Measurements from ENCODE around the gene CDK5R2.

CDK5R2 gene

GRCh38 chr2:218980735-218981389 is 21.4 kb downstream of the CDK5R2 start:
- no peak overlapping the region for H3K4me3 ChIP-seq (ENCODE audit: low read depth, low read length)
- no peak for TF ChIP-seq CTCF (IDR thresholded peaks at IDR 0.05; ENCODE audit: insufficient read depth, low read depth, low read length, missing control alignments)
- no peak for DNase-seq (ENCODE audit: low read depth)

GRCh38 chr2:218981390-218981880 is 22.0 kb downstream of the CDK5R2 start:
- DNase-seq (ENCODE audit: low read depth): no peak
- H3K4me3 ChIP-seq (ENCODE audit: low read depth, low read length): no peak overlapping the region
- TF ChIP-seq CTCF (IDR thresholded peaks at IDR 0.05; ENCODE audit: insufficient read depth, low read depth, low read length, missing control alignments): no peak

GRCh38 chr2:218981881-218982585 is 22.6 kb downstream of the CDK5R2 start:
- no peak overlapping the region for H3K4me3 ChIP-seq (ENCODE audit: low read depth, low read length)
- TF ChIP-seq CTCF (IDR thresholded peaks at IDR 0.05; ENCODE audit: insufficient read depth, low read depth, low read length, missing control alignments): no peak
- no peak for DNase-seq (ENCODE audit: low read depth)

- no peak for TF ChIP-seq CTCF (IDR thresholded peaks at IDR 0.05; ENCODE audit: insufficient read depth, low read depth, low read length, missing control alignments)
- DNase-seq (ENCODE audit: low read depth): no peak
- H3K4me3 ChIP-seq (ENCODE audit: low read depth, low read length): no peak overlapping the region
Observed at GRCh38 chr2:218982586-218983262, 23.3 kb downstream of the CDK5R2 start.

GRCh38 chr2:218983263-218983933 is 23.9 kb downstream of the CDK5R2 start:
- no peak for DNase-seq (ENCODE audit: low read depth)
- no peak for TF ChIP-seq CTCF (IDR thresholded peaks at IDR 0.05; ENCODE audit: insufficient read depth, low read depth, low read length, missing control alignments)
- H3K4me3 ChIP-seq (ENCODE audit: low read depth, low read length): no peak overlapping the region

- no peak overlapping the region for H3K4me3 ChIP-seq (ENCODE audit: low read depth, low read length)
- DNase-seq (ENCODE audit: low read depth): no peak
- no peak for TF ChIP-seq CTCF (IDR thresholded peaks at IDR 0.05; ENCODE audit: insufficient read depth, low read depth, low read length, missing control alignments)
Observed at GRCh38 chr2:218983934-218984238, 24.4 kb downstream of the CDK5R2 start.
